ENCODE results near the gene MSANTD1.

MSANTD1 gene

DNA sequence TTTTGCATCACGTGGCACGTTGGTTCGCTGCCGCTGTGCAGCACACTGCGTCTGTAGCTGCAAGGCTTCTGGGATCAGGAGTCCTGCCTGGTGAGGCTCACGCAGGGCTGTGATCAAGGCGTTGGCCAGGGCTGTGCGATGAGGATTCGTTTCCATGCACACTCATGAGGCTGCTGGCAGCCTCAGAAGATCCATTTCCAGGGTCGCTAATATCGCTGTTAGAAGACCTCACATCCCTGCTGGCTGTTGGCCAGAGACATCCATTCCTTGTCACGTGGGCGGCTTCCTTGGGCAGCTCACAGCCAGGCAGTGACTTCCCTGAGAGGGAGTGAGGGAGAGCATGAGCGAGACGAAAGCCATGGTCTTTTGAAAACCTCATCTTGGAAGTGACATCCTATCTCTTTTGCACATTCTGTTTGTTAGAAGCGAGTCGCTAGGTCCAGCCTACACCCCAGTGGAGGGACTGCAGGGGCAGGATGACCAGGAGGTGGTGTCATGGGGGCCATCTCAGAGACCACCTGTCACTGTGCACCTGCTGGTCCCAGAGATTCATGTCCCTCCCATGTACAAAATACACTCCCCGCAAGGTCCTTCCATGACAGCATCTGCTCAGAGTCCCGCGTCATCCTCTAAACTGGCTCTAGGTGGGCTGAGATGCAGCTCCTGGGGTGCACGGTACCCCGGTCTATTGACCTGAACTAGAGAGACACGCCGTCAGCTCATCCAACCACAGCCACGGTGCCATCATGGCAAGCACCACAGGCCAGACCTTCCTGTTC is 56.1 kb downstream of the MSANTD1 start:
- DNase-seq = no peak

DNA sequence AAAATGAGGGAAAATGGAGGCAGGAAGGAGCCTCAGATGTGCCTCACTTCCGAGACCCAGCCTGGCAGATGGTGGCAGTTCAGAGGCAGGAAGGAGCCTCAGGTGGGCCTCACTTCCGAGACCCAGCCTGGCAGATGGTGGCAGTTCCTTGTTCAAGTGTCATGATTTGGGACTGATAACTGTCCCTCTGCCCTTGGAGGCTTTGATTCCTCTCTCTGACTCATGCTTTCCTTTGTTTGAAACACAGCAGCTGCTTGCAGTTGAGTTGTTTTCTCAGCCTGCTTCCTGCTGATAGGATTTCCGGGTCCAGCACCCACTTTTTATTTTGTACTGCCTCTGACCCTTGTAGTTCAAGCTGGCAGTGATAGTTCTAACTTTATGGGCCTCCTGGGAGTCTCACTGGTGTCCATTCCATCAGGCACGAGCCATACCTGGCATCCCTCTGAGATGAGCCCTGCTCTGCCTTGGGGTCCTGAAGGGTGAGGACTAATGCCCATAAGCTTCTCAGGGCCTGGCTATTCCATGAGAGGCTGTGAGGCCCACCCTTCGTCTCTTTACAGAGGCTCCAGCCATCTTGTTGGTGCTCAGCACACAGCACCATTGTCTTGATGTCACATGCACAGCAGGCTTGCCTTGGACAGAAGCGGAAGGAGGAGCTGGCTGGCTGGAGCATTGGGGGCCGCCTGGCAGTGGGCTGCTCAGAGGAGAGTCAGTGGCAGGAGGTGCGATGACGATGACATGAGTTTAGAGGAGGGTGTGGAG is 56.8 kb downstream of the MSANTD1 start:
- peak; percentile 77 to 80 for DNase-seq

Measured in Kasumi-1 (cell line).